Measurements from ENCODE around the gene CTRL.

- TF ChIP-seq CTCF (IDR thresholded peaks at IDR 0.05) (no peak), POLR2A (IDR thresholded peaks at IDR 0.05) (no peak)
These were observed 50.0 kb downstream of the CTRL start for GRCh38 chr16:67881621-67882161.

All from testis (tissue), 2 donors.